Measurements from ENCODE around the gene KLK12.

The KLK12 gene

GRCh38 chr19:51043497-51043896 is 8.7 kb upstream of the KLK12 start:
- no peaks in the 10 kb centered on the region for H3K9me3 ChIP-seq (ENCODE audit: control insufficient read depth in 1 of 2, low read length in 2 of 2)
- no peaks in the 10 kb centered on the region for H3K27me3 ChIP-seq (ENCODE audit: low read depth, low read length)
- no peaks in the 10 kb centered on the region for H3K36me3 ChIP-seq (ENCODE audit: control insufficient read depth in 1 of 2, insufficient read depth in 2 of 2, low read length in 2 of 2)
- H3K4me1 ChIP-seq (ENCODE audit: control insufficient read depth in 1 of 2, insufficient read depth in 2 of 2, low read length in 2 of 2): peaks cover 0 to 4% of the 10 kb centered on the region in 2 donors
- H3K27ac ChIP-seq (ENCODE audit: low read length): no peak overlapping the region
- no peak overlapping the region for H3K4me3 ChIP-seq (ENCODE audit: low read depth in 1 of 2, low read length in 2 of 2)

DNA sequence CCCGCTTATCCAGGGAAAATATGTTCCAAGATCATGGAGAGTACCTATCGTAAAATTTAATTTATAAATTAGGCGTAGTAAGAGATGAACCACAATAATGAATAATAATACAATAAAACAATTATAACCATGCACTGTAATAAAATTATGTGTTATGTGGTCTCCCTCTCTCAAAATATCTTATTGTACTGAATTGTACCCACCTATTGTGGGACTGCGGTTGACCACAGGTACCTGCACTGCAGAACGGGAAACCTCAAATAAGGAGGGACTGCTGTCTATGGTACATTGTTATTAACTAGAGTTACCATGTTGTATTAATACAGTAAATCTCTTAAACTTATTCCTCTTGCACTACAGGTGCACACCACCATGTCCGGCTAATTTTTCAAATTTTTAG is 5.3 kb upstream of the KLK12 start:
- Histone ChIP-seq H3K27me3 (ENCODE audit: low read depth, low read length) (no peaks in the 10 kb centered on the region), H3K9me3 (ENCODE audit: control insufficient read depth in 1 of 2, low read length in 2 of 2) (no peaks in the 10 kb centered on the region), H3K4me1 (ENCODE audit: control insufficient read depth in 1 of 2, insufficient read depth in 2 of 2, low read length in 2 of 2) (no peaks in the 10 kb centered on the region), H3K36me3 (ENCODE audit: control insufficient read depth in 1 of 2, insufficient read depth in 2 of 2, low read length in 2 of 2) (no peaks in the 10 kb centered on the region), H3K4me3 (ENCODE audit: low read depth in 1 of 2, low read length in 2 of 2) (no peak overlapping the region), H3K27ac (ENCODE audit: low read length) (no peak overlapping the region)

GRCh38 chr19:51036519-51036918 is 1.7 kb upstream of the KLK12 start:
- Histone ChIP-seq H3K9me3 (ENCODE audit: control insufficient read depth in 1 of 2, low read length in 2 of 2) (no peaks in the 10 kb centered on the region), H3K4me3 (ENCODE audit: low read depth in 1 of 2, low read length in 2 of 2) (no peak overlapping the region), H3K27ac (ENCODE audit: low read length) (no peak overlapping the region), H3K36me3 (ENCODE audit: control insufficient read depth in 1 of 2, insufficient read depth in 2 of 2, low read length in 2 of 2) (no peaks in the 10 kb centered on the region), H3K4me1 (ENCODE audit: control insufficient read depth in 1 of 2, insufficient read depth in 2 of 2, low read length in 2 of 2) (no peaks in the 10 kb centered on the region), H3K27me3 (ENCODE audit: low read depth, low read length) (no peaks in the 10 kb centered on the region)

GRCh38 chr19:51031880-51032225 is 2.9 kb downstream of the KLK12 start:
- Histone ChIP-seq H3K27me3 (ENCODE audit: low read depth, low read length) (no peaks in the 10 kb centered on the region), H3K4me3 (ENCODE audit: low read depth in 1 of 2, low read length in 2 of 2) (no peak overlapping the region), H3K4me1 (ENCODE audit: control insufficient read depth in 1 of 2, insufficient read depth in 2 of 2, low read length in 2 of 2) (no peaks in the 10 kb centered on the region), H3K9me3 (ENCODE audit: control insufficient read depth in 1 of 2, low read length in 2 of 2) (no peaks in the 10 kb centered on the region), H3K27ac (ENCODE audit: low read length) (no peak overlapping the region), H3K36me3 (ENCODE audit: control insufficient read depth in 1 of 2, insufficient read depth in 2 of 2, low read length in 2 of 2) (no peaks in the 10 kb centered on the region)

- Histone ChIP-seq H3K27me3 (ENCODE audit: low read depth, low read length) (no peaks in the 10 kb centered on the region), H3K4me3 (ENCODE audit: low read depth in 1 of 2, low read length in 2 of 2) (no peak overlapping the region)
These were observed 3.5 kb downstream of the KLK12 start for GRCh38 chr19:51031220-51031879.

GRCh38 chr19:51030631-51031030 is 4.2 kb downstream of the KLK12 start:
- Histone ChIP-seq H3K27ac (ENCODE audit: low read length) (no peak overlapping the region), H3K36me3 (ENCODE audit: control insufficient read depth in 1 of 2, insufficient read depth in 2 of 2, low read length in 2 of 2) (no peaks in the 10 kb centered on the region), H3K4me1 (ENCODE audit: control insufficient read depth in 1 of 2, insufficient read depth in 2 of 2, low read length in 2 of 2) (no peaks in the 10 kb centered on the region), H3K9me3 (ENCODE audit: control insufficient read depth in 1 of 2, low read length in 2 of 2) (no peaks in the 10 kb centered on the region), H3K4me3 (ENCODE audit: low read depth in 1 of 2, low read length in 2 of 2) (no peak overlapping the region), H3K27me3 (ENCODE audit: low read depth, low read length) (no peaks in the 10 kb centered on the region)

More at GRCh38 chr19:51031220-51031879, 3.5 kb downstream of the KLK12 start:
- H3K36me3 ChIP-seq (ENCODE audit: control insufficient read depth in 1 of 2, insufficient read depth in 2 of 2, low read length in 2 of 2): no peaks in the 10 kb centered on the region
- H3K4me1 ChIP-seq (ENCODE audit: control insufficient read depth in 1 of 2, insufficient read depth in 2 of 2, low read length in 2 of 2): no peaks in the 10 kb centered on the region
- no peak overlapping the region for H3K27ac ChIP-seq (ENCODE audit: low read length)
- H3K9me3 ChIP-seq (ENCODE audit: control insufficient read depth in 1 of 2, low read length in 2 of 2): no peaks in the 10 kb centered on the region

GRCh38 chr19:51029718-51030117 is 5.1 kb downstream of the KLK12 start:
- H3K4me1 ChIP-seq (ENCODE audit: control insufficient read depth in 1 of 2, insufficient read depth in 2 of 2, low read length in 2 of 2): no peaks in the 10 kb centered on the region
- H3K4me3 ChIP-seq (ENCODE audit: low read depth in 1 of 2, low read length in 2 of 2): no peak overlapping the region
- no peaks in the 10 kb centered on the region for H3K27me3 ChIP-seq (ENCODE audit: low read depth, low read length)
- no peaks in the 10 kb centered on the region for H3K9me3 ChIP-seq (ENCODE audit: control insufficient read depth in 1 of 2, low read length in 2 of 2)
- no peaks in the 10 kb centered on the region for H3K36me3 ChIP-seq (ENCODE audit: control insufficient read depth in 1 of 2, insufficient read depth in 2 of 2, low read length in 2 of 2)
- no peak overlapping the region for H3K27ac ChIP-seq (ENCODE audit: low read length)

DNA sequence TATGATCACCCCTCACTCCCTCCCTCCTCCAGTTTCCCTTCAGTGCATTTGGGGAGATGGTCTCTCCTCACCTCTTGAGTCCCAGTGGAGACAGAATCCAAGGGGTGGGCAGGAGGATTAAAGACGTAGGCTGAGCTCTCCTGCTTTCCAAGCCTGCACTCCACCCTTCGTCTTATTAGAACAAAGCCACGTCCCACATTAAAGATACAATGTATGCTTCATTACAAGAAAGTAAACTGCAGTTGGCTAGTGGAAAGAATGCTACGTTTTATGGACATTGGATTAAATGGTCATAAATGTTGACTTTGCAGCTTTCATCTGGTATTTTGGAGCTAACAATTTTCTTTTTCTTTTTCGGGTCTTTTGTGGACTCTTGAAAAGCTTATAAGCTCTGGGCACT is 6.9 kb downstream of the KLK12 start:
- Histone ChIP-seq H3K27me3 (ENCODE audit: low read depth, low read length) (no peaks in the 10 kb centered on the region), H3K4me3 (ENCODE audit: low read depth in 1 of 2, low read length in 2 of 2) (no peak overlapping the region), H3K27ac (ENCODE audit: low read length) (no peak overlapping the region), H3K4me1 (ENCODE audit: control insufficient read depth in 1 of 2, insufficient read depth in 2 of 2, low read length in 2 of 2) (no peaks in the 10 kb centered on the region), H3K36me3 (ENCODE audit: control insufficient read depth in 1 of 2, insufficient read depth in 2 of 2, low read length in 2 of 2) (no peaks in the 10 kb centered on the region), H3K9me3 (ENCODE audit: control insufficient read depth in 1 of 2, low read length in 2 of 2) (no peaks in the 10 kb centered on the region)

- Histone ChIP-seq H3K27me3 (ENCODE audit: low read depth, low read length) (no peaks in the 10 kb centered on the region), H3K4me3 (ENCODE audit: low read depth in 1 of 2, low read length in 2 of 2) (no peak overlapping the region), H3K4me1 (ENCODE audit: control insufficient read depth in 1 of 2, insufficient read depth in 2 of 2, low read length in 2 of 2) (no peaks in the 10 kb centered on the region), H3K9me3 (ENCODE audit: control insufficient read depth in 1 of 2, low read length in 2 of 2) (no peaks in the 10 kb centered on the region), H3K36me3 (ENCODE audit: control insufficient read depth in 1 of 2, insufficient read depth in 2 of 2, low read length in 2 of 2) (no peaks in the 10 kb centered on the region), H3K27ac (ENCODE audit: low read length) (no peak overlapping the region)
These were observed 7.5 kb downstream of the KLK12 start for GRCh38 chr19:51027126-51027806.

GRCh38 chr19:51026554-51026831 is 8.3 kb downstream of the KLK12 start, which contains the start of gene KLK11:
KLK11 (minus strand) TSS chr19:51026616; CDS start chr19:51025631, 985 bp downstream.
- no peak within 1 kb of the TSS for H3K4me3 ChIP-seq (ENCODE audit: low read depth in 1 of 2, low read length in 2 of 2)
- no peaks in the 10 kb centered on the region for H3K4me1 ChIP-seq (ENCODE audit: control insufficient read depth in 1 of 2, insufficient read depth in 2 of 2, low read length in 2 of 2)
- H3K27ac ChIP-seq (ENCODE audit: low read length): no peak within 1 kb of the TSS
- H3K9me3 ChIP-seq (ENCODE audit: control insufficient read depth in 1 of 2, low read length in 2 of 2): no peaks in the 10 kb centered on the region
- H3K36me3 ChIP-seq (ENCODE audit: control insufficient read depth in 1 of 2, insufficient read depth in 2 of 2, low read length in 2 of 2): no peaks in the 10 kb centered on the region
- H3K27me3 ChIP-seq (ENCODE audit: low read depth, low read length): no peaks in the 10 kb centered on the region

GRCh38 chr19:51025809-51026553 is 8.8 kb downstream of the KLK12 start:
- no peaks in the 10 kb centered on the region for H3K27me3 ChIP-seq (ENCODE audit: low read depth, low read length)
- H3K36me3 ChIP-seq (ENCODE audit: control insufficient read depth in 1 of 2, insufficient read depth in 2 of 2, low read length in 2 of 2): no peaks in the 10 kb centered on the region
- H3K27ac ChIP-seq (ENCODE audit: low read length): no peak overlapping the region
- H3K9me3 ChIP-seq (ENCODE audit: control insufficient read depth in 1 of 2, low read length in 2 of 2): no peaks in the 10 kb centered on the region
- no peak overlapping the region for H3K4me3 ChIP-seq (ENCODE audit: low read depth in 1 of 2, low read length in 2 of 2)
- no peaks in the 10 kb centered on the region for H3K4me1 ChIP-seq (ENCODE audit: control insufficient read depth in 1 of 2, insufficient read depth in 2 of 2, low read length in 2 of 2)

Data from muscle layer of duodenum (tissue), 2 donors.